GM12801 (cell line): Measurements from ENCODE around the gene ANGEL2.

ENCODE experiments used
- TF ChIP-seq, protein P1 (sequence below): IDR thresholded peaks from one replicate; pipeline ENCODE4 v1.5.1; 2011; ENCODE audit warnings: control low read depth; ENCODE audit not compliant: insufficient read length; ENCODE audit errors: extremely low read depth

Gene ANGEL2

DNA sequence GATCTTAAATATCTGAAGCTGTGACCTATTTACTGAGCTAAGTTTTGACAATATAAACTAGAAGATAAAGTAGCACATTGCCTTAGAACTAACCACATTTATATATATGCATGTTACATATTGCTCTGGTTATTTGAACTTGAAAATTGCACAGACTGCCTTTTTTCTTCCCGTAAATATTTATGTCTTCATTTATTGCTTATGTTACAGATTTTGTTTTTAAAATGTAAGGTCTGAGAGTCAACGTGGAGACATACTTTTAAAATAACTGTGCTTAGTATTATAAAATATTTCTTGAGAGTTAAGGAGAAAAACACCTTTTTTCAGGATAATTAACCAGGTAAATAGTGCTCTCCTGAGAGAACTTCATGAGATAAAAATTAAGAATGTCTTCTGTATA is 38.5 kb upstream of the ANGEL2 start:
- TF ChIP-seq, protein P1, sequence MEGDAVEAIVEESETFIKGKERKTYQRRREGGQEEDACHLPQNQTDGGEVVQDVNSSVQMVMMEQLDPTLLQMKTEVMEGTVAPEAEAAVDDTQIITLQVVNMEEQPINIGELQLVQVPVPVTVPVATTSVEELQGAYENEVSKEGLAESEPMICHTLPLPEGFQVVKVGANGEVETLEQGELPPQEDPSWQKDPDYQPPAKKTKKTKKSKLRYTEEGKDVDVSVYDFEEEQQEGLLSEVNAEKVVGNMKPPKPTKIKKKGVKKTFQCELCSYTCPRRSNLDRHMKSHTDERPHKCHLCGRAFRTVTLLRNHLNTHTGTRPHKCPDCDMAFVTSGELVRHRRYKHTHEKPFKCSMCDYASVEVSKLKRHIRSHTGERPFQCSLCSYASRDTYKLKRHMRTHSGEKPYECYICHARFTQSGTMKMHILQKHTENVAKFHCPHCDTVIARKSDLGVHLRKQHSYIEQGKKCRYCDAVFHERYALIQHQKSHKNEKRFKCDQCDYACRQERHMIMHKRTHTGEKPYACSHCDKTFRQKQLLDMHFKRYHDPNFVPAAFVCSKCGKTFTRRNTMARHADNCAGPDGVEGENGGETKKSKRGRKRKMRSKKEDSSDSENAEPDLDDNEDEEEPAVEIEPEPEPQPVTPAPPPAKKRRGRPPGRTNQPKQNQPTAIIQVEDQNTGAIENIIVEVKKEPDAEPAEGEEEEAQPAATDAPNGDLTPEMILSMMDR, result no peak

DNA sequence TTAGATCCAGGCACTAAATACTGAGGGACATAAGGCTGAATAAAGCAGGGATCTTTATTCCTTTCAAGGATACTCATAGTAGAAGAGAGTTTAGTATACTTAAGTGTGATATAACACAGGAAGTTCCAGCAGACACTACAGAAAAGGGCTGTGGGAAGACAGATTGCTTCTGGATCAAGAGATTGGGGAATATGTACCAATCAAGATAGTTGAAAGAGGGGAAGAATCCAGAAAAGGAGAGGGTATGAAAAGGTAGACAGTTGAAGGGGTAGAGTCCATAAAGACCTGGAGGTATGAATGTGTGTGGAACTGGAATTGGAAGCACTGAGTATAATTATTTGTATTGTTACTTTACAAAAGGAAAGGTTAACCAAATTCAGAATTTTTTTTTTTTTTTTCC is 37.8 kb upstream of the ANGEL2 start:
- TF ChIP-seq, protein P1, result no peak

DNA sequence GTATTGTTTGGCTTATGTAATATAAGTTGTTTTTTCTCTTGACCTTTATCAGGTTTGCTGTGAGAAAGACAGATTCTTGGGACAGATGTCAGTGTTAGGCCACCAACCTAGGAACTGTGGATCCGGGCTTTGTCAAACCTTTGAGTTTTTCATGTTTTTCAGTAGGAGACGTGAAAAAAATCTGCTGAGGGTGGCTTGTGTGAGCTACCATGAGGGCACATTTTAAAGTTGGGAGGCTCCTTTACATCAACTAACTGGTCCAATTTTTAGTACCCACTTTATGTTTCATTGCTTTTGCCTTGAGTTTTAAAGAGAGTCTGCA is 36.2 kb upstream of the ANGEL2 start:
- TF ChIP-seq, protein P1, result no peak

DNA sequence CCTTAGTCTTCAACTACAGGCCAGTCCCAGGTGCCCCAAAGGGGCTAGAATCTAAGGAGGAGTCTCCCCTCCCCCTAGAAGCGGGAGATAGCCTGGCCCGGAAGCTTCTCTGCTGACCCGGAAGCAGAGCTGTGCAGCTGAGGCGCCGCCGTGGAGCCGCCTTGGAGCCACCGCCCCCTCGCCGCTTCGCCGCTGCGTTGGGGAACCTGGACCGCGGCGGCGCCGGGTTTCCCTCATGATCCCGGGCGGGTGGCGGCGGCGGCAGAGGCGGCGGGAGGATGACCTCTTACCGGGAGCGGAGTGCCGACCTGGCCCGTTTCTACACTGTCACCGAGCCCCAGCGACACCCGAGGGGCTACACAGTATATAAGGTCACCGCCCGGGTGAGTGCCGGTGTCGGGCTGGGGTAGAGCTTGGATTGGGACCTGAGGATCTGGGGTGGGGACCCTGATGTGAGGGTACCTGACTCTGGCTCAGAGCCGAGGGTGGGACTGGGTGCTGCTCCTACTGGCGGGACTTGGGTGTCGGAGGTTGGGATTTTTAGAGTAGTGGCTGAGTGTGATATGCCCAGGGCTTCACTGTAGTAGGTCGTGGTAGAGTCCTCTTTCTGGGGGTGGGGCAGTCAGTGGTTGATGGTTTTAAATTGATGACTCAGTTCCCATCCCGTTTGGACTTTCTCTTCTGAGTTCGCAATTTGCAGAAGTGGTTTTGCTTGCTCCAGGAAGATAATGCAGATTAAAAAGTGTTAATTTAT is 35.6 kb upstream of the ANGEL2 start, which contains the start of gene RPS6KC1:
Gene RPS6KC1, plus strand, starts transcription at position 115 of the 754 bp plus-strand sequence. Its CDS starts 164 bp downstream, at position 279.
- TF ChIP-seq, protein P1, result no peak

DNA sequence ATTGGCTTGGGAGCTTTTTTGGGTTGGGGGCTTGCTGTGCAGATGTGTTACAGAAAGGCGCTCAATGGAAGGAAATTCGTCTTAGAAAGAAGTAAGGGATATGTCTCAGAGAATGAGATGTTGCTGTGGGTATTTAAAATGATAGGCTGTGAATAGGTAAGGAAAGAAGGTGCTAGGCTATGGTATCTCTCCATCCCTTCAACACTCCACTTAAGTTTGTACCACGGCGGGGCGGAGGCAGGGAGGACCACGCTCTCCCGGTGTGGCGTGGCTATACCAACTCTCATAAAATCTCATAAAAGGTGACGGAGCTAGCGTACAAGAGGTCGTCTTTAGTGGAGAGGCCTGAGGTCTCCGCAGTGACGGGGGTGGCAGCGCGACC is 35.1 kb upstream of the ANGEL2 start:
- TF ChIP-seq, protein P1, result no peak

DNA sequence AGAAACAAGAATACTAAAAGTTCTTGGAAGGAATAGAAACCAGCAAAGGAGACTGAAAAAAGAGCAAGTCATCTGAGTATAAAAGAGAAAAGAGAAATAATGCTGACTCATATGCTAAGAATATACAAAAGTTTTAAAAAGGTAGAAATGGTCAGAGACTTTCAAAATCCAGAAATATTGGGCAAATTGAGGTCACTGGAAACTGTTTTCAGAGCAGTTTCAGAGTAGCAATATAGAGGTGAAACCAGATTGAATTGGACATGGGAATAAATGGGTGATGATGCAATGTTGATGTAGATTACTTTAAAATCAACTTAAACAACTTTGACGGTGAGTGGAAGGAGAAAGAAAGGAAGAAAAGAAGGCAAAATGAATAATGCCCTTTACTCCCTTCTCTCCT is 33.6 kb upstream of the ANGEL2 start:
- TF ChIP-seq, protein P1, result no peak

DNA sequence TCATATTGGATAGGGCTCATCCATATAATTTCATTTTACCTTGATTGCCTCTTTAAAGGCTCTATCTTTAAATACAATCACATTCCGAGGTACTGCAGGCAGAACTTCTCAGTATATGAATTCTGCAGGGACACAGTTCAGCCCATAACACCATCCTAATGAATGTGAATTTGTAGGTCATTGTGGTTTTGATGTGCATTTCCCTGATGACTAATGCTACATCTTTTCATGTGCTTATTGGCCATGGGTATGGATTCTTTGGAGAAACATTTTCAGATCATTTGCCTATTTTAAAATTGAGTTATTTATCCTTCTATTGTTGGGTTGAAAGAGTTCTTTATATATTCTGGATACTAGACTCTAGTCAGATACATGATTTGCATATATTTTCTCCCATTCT is 25.8 kb upstream of the ANGEL2 start:
- TF ChIP-seq, protein P1, result no peak

DNA sequence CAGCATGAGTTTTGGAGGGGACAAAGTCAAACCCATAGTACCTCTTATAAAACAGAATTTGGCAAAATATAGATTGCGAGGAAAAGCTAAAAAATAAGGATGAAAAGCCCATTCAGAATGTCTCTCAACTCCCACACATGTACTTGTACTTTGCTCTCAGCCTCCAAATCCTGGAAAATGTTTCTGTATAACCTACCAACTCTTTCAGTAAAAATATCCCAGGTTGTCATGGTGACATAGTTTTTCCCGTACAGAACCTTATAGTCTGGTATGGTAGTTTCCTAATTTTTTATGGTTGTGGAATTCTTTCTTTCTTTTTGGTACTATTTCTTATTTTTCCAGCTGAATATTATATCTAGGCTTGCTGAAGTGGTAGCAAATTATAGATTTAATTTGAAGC is 19.9 kb upstream of the ANGEL2 start:
- TF ChIP-seq, protein P1, result no peak
